LNCAP (cell line): ENCODE results near the gene VWA5A.

Experiments
- TF ChIP-seq, protein P1 (sequence below): fragments of 450-650 bp; IDR thresholded peaks from 2 replicates; pipeline ENCODE4 v1.5.1; 2017; ENCODE audit warnings: mild to moderate bottlenecking

The VWA5A gene

DNA sequence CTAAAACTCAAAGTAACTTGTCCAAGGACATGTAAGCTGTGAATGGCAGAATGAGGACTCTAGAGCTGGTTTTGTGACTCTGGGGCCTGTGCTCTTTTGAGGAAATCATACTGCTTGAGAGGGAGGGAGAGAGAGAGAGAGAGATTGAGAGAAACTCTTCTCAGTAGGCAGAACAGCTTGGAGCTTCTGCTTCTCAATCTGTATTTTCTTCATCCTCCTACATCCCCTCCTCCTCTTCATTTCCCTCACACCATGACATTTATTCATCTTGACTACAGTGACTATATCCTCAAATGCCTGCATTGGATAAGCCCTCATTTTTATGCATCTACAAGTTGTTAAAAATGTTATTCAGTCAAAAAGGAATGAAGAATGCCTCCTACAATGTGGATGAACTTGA, 44.2 kb downstream of the VWA5A start:
- TF ChIP-seq, protein P1, sequence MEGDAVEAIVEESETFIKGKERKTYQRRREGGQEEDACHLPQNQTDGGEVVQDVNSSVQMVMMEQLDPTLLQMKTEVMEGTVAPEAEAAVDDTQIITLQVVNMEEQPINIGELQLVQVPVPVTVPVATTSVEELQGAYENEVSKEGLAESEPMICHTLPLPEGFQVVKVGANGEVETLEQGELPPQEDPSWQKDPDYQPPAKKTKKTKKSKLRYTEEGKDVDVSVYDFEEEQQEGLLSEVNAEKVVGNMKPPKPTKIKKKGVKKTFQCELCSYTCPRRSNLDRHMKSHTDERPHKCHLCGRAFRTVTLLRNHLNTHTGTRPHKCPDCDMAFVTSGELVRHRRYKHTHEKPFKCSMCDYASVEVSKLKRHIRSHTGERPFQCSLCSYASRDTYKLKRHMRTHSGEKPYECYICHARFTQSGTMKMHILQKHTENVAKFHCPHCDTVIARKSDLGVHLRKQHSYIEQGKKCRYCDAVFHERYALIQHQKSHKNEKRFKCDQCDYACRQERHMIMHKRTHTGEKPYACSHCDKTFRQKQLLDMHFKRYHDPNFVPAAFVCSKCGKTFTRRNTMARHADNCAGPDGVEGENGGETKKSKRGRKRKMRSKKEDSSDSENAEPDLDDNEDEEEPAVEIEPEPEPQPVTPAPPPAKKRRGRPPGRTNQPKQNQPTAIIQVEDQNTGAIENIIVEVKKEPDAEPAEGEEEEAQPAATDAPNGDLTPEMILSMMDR, result no peak

GRCh38 chr11:124160986-124161385, 45.7 kb downstream of the VWA5A start:
- TF ChIP-seq, protein P1, result no peak

GRCh38 chr11:124167826-124168231, 52.6 kb downstream of the VWA5A start:
- TF ChIP-seq, protein P1, result no peak

- TF ChIP-seq, protein P1, result no peak
These were observed 53.5 kb downstream of the VWA5A start for GRCh38 chr11:124168796-124169195.

DNA sequence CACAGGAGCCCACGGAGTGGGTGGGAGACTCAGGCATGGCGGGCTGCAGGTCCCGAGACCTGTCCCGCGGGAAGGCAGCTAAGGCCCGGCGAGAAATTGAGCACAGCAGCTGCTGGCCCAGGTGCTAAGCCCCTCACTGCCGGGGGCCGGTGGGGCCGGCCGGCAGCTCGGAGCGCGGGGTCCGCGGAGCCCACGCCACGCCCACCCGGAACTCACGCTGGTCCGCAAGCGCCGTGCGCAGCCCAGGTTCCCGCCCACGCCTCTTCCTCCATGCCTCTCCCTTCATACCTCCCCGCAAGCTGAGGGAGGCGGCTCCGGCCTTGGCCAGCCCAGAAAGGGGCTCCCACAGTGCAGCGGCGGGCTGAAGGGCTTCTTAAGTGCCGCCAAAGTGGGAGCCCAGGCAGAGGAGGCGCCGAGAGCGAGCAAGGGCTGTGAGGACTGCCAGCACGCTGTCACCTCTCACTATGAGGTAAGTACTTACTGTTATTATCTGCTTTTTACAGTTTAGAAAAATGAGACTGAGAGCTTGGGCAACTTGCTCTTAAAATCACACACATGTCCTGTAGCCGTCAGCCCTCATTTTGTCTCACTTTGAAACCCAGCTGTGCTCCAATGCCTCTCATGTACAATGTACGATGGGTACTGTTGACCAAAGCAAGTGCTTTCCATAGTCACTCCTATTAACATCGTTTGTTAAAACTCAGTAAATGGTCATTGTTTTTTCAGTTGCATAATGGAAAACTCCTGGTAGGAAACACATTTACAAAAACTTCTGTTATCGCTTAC, 55.7 kb downstream of the VWA5A start:
- TF ChIP-seq, protein P1, result no peak

DNA sequence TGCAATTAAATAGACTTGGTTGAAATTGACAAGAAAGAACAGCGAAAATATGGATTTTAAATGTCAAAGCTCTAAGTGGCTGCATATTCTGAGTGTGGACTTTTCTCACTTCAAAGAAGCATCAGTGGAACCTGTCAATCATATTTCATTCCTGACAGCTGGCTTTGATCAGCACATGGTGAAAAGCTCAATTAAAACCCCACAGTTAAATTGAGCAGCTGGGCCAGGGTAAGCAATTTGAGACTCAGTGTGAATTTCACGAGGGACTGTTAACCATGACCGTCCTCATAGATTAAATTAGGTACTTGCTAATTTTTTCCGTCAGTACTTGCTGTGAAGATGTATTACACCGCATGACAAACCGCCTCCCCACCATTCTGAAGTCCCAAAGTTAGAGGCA, 56.9 kb downstream of the VWA5A start:
- TF ChIP-seq, protein P1, result no peak

DNA sequence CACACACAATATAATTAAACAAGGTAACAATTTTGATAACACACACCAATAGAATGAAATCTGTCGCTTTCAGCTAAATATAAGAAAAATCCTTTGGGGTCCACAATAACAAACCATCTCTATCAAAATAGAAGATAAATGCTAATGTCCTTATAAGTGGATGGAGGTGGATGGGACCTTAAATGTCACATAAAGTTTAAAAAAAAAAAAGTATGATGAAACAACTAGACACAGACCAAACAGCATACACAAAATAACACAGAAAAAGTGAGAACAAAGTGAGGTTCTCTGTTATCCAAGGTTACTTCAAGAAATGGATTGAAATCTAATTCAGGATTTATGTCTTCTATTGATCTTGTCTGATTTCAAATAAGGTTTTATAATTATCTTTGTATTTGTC, 57.3 kb downstream of the VWA5A start:
- TF ChIP-seq, protein P1, result no peak
